Measurements from ENCODE around the gene BSPRY.

The BSPRY gene

DNA sequence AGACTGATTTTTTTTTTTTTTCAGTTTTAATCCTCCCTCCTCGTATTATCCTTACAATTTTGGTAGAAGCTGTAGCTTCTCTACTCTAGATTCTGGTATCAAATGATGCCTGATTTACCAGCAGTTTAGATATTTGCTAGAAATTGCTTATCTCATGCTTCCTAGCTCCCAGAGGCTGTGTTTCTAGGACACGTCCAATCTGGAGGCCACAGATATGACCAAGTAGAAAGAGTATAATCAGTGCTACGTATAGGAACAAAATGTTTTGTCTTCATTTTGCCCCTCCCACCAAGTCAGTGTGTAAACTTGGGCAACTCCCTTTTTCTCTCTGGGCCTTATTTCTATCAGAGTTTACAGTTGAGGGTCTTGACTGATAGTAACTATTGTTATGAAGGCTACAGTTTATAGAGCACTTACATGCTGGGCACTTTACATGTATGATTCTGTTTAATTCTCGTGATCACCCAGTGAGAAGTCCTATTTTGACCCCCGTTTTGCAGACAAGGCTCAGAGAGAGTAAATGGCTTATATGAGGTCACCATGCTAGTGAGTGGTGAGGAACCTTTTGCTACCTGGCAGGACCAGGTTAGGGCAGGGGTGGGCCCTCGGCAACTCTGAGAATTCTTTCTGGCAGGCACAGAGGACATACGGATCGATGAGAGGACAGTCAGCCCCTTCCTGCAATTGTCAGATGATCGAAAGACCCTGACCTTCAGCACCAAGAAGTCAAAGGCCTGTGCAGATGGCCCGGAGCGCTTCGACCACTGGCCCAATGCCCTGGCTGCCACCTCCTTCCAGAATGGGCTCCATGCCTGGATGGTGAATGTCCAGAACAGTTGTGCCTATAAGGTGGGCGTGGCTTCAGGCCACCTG is 19.9 kb downstream of the BSPRY start:
- DNase-seq (ENCODE audit: low read depth), result no peak
- TF ChIP-seq, protein P1, sequence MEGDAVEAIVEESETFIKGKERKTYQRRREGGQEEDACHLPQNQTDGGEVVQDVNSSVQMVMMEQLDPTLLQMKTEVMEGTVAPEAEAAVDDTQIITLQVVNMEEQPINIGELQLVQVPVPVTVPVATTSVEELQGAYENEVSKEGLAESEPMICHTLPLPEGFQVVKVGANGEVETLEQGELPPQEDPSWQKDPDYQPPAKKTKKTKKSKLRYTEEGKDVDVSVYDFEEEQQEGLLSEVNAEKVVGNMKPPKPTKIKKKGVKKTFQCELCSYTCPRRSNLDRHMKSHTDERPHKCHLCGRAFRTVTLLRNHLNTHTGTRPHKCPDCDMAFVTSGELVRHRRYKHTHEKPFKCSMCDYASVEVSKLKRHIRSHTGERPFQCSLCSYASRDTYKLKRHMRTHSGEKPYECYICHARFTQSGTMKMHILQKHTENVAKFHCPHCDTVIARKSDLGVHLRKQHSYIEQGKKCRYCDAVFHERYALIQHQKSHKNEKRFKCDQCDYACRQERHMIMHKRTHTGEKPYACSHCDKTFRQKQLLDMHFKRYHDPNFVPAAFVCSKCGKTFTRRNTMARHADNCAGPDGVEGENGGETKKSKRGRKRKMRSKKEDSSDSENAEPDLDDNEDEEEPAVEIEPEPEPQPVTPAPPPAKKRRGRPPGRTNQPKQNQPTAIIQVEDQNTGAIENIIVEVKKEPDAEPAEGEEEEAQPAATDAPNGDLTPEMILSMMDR (IDR thresholded peaks at IDR 0.05; ENCODE audit: control insufficient read depth, extremely low read depth, insufficient read depth), result no peak
- H3K4me3 ChIP-seq (ENCODE audit: low read depth, low read length), result no peak overlapping the region

DNA sequence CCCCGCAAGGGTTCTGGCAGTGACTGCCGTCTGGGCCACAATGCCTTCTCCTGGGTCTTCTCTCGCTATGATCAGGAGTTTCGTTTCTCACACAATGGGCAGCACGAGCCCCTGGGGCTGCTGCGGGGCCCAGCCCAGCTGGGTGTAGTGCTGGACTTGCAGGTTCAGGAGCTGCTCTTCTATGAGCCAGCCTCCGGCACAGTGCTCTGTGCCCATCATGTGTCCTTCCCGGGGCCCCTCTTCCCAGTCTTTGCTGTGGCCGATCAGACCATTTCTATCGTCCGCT is 20.5 kb downstream of the BSPRY start:
- DNase-seq (ENCODE audit: low read depth), result no peak
- no peak overlapping the region for H3K4me3 ChIP-seq (ENCODE audit: low read depth, low read length)
- TF ChIP-seq, protein P1 (IDR thresholded peaks at IDR 0.05; ENCODE audit: control insufficient read depth, extremely low read depth, insufficient read depth), result no peak

DNA sequence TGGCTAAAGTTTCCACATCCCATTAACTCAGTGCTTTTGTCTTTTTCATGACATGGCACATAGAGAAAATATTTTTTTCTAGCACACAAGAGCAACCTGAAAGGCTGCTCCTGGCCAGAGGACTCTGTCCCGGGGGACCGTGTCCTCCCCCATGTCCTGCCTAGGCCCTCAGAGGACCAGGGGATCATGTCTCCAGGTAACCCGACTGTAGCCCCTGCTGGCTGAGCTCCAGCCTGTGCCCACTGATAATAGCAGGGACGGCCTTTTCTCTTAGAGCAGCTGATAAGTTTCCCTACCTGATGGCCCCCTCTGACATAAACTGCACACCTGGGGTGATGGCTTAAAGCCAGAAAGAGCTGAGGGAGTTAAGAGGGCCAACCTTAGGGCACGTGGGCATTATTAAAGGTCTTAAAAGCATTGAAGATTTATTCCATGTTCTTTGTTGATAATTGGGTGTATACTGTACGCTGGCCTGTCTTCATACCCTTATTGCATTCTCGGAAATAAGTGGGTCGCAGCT is 21.5 kb downstream of the BSPRY start:
- no peak for DNase-seq (ENCODE audit: low read depth)
- no peak overlapping the region for H3K4me3 ChIP-seq (ENCODE audit: low read depth, low read length)
- TF ChIP-seq, protein P1 (IDR thresholded peaks at IDR 0.05; ENCODE audit: control insufficient read depth, extremely low read depth, insufficient read depth), result no peak

GRCh38 chr9:113372059-113372458 is 22.7 kb downstream of the BSPRY start:
- no peak for DNase-seq (ENCODE audit: low read depth)
- H3K4me3 ChIP-seq (ENCODE audit: low read depth, low read length), result no peak overlapping the region
- TF ChIP-seq, protein P1 (IDR thresholded peaks at IDR 0.05; ENCODE audit: control insufficient read depth, extremely low read depth, insufficient read depth), result no peak

- TF ChIP-seq, protein P1 (IDR thresholded peaks at IDR 0.05; ENCODE audit: control insufficient read depth, extremely low read depth, insufficient read depth), result no peak
- no peak for DNase-seq (ENCODE audit: low read depth)
- no peak overlapping the region for H3K4me3 ChIP-seq (ENCODE audit: low read depth, low read length)
These were observed 23.9 kb downstream of the BSPRY start for GRCh38 chr9:113373256-113373655.

DNA sequence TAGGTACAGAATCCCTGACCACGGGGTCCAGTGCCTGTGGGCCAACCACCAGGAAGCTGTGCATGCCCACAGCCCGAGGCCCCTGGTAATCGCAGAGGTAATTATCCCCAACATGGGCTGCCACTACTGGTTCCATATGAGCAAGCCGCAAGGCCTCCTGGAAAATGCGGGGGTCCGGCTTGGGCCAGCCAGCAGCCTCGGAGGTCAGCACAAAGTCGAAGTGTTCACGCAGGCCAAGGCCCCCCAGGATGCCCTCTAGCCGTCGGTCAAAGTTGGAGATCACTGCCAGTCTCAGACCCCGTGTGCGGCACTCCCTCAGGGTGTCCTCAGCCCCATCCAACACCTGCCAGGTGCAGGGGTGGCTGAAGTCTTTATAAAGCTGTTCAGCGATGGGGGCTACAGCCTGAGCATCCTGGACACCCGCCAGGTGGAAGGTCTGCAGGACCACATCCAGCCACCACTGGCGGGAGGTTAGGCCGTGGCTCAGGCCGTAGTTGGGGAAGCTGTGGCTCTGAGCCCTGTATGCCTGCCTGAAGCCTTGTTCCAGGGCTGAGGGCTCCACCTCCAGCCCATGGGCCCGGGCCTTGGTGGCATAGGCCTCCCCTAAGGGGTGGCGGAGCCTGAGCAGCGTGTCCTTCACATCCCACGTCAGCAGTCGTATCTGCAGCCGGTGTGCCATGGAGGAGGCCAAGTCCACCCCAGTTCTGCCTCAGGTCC is 24.5 kb downstream of the BSPRY start:
- TF ChIP-seq, protein P1 (IDR thresholded peaks at IDR 0.05; ENCODE audit: control insufficient read depth, extremely low read depth, insufficient read depth), result no peak
- no peak for DNase-seq (ENCODE audit: low read depth)
- H3K4me3 ChIP-seq (ENCODE audit: low read depth, low read length), result no peak overlapping the region

All from LNCaP clone FGC (cell line).